Common myeloid progenitor, CD34-positive (primary cell): Measurements from ENCODE around the gene RTBDN.

Experiments
- CTCF ChIA-PET: fragments of 350-600 bp; sonication (Branson Sonifier 250); formaldehyde crosslinking; loops from one replicate; lab custom pipeline; 2021; ENCODE audit warnings: antibody characterized with exemption; lab: Charles Lee
- POLR2A ChIA-PET: fragments of 350-600 bp; sonication (Branson Sonifier 250); formaldehyde crosslinking; loops from one replicate; lab custom pipeline; 2021; ENCODE audit warnings: antibody characterized with exemption; lab: Charles Lee
- DNase-seq, 3 donors: peaks; one replicate each; pipeline versions ENCODE4 v3.0.0 to v3.0.0-alpha.2; 2013
- H3K27ac ChIP-seq, 2 experiments: 1 replicate in 1 of 2; 2 replicates in 1 of 2; pipeline ENCODE4 v1.7.0; 2013; ENCODE audit warnings: inconsistent platforms in 2 of 2, low read length in 2 of 2, mild to moderate bottlenecking in 2 of 2, low read depth in 1 of 2, moderate library complexity in 1 of 2; ENCODE audit not compliant: severe bottlenecking in 2 of 2, insufficient read depth in 1 of 2, poor library complexity in 1 of 2
- H3K27me3 ChIP-seq, 5 experiments: replicated peaks in 2 of 5; 1 replicate in 3 of 5; 2 replicates in 2 of 5; pipeline versions ENCODE4 v1.6.1 to v1.7.0; 2013; ENCODE audit warnings: low read length in 4 of 5, mild to moderate bottlenecking in 2 of 5, moderate library complexity in 2 of 5, inconsistent platforms in 1 of 5; ENCODE audit not compliant: insufficient read depth in 5 of 5, control insufficient read depth in 4 of 5
- H3K36me3 ChIP-seq, 4 experiments: 1 replicate in 2 of 4; 2 replicates in 2 of 4; pipeline versions ENCODE4 v1.6.1 to v1.7.0; 2013; ENCODE audit warnings: low read length in 3 of 4, control low read depth in 1 of 4, mild to moderate bottlenecking in 1 of 4; ENCODE audit not compliant: control insufficient read depth in 4 of 4, insufficient read depth in 4 of 4
- H3K4me1 ChIP-seq, 4 experiments: 1 replicate in 3 of 4; 2 replicates in 1 of 4; pipeline versions ENCODE4 v1.6.1 to v1.7.1; 2013; ENCODE audit warnings: low read length in 3 of 4, mild to moderate bottlenecking in 3 of 4, control low read depth in 1 of 4, inconsistent platforms in 1 of 4, moderate library complexity in 1 of 4; ENCODE audit not compliant: control insufficient read depth in 4 of 4, insufficient read depth in 4 of 4; ENCODE audit errors: control extremely low read depth in 1 of 4
- H3K4me3 ChIP-seq, 7 experiments: 1 replicate in 4 of 7; 2 replicates in 3 of 7; pipeline versions ENCODE4 v1.5.1 to v1.7.0; 2013; ENCODE audit warnings: mild to moderate bottlenecking in 7 of 7, low read length in 6 of 7, moderate library complexity in 6 of 7, inconsistent platforms in 2 of 7, low read depth in 2 of 7, control low read depth in 1 of 7; ENCODE audit not compliant: insufficient read depth in 4 of 7, control insufficient read depth in 1 of 7; ENCODE audit errors: extremely low read depth in 1 of 7
- H3K9me3 ChIP-seq, 5 experiments: 1 replicate in 4 of 5; 2 replicates in 1 of 5; pipeline versions ENCODE4 v1.6.1 to v1.7.1; 2013; ENCODE audit warnings: low read length in 4 of 5, mild to moderate bottlenecking in 2 of 5, inconsistent platforms in 1 of 5, low read depth in 1 of 5, moderate library complexity in 1 of 5; ENCODE audit not compliant: control insufficient read depth in 4 of 5, insufficient read depth in 2 of 5; ENCODE audit errors: control extremely low read depth in 1 of 5
- WGBS: methylation state at CpG from one replicate; pipeline ENCODE4 v1.1.5; 2013; ENCODE audit not compliant: insufficient coverage; 5-methylcytosine and 5-hydroxymethylcytosine counted together

RTBDN gene

DNA sequence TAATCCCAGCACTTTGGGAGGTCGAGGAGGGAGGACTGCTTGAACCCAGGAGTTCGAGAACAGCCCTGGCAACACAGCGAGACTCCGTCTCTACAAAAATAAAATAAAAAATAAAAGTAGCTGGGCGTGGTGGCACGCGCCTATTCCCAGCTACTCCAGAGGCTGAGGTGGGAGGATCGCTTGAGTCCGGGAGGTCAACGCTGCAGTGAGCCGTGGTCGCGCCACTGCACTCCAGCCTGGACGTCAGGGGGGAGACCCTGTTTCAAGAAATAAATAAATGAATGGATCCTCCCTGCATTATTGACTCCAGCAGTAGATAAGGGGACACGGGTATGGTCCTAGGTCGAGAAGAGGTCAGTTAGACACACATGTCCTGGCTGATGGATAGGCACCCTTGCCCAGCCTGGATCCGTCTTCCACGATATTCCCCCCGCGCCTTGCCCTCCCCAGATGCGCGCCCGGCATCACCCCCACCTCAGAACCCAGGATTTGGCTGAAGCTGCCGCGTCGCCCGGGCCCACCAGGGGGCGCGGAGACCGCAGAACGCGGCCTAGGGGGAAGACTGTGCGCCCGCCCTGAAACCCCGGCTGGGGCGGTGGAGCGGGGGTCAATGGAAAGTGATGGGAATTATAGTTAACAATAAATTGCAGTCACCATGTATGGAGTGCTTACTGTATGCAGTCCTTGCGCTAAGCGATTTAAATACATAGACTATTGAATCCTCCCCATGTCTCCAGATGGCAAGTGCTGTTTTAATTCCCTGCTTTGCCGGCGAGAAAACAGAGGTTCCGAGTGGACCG, 57.0 kb downstream of the RTBDN start:
- WGBS: 22% methylated on average over 17 of the region's 43 CpGs
- H3K27me3 ChIP-seq: no peaks in the 10 kb centered on the region
- ChIA-PET CTCF (interaction anchor here (0.8 to 39.0 kb wide), 10 partner anchors 8 to 81 kb away, joined by 3 to 776 read pairs (median 8); partner anchors contain the start of genes FBXW9, GET3, JUNB and PRDX2), POLR2A (interaction anchor here (0.6 to 7.4 kb wide), 6 partner anchors 12 to 375 kb away, joined by 3 to 198 read pairs (median 3); partner anchors contain the start of genes JUNB, PRDX2 and THSD8)
- DNase-seq: peak; percentile 71 to 80 (median 79)
- H3K9me3 ChIP-seq: no peaks in the 10 kb centered on the region
- H3K27ac ChIP-seq: peak overlapping the region in 1 of 2 experiments; percentile 77
- no peaks in the 10 kb centered on the region for H3K36me3 ChIP-seq
- peak overlapping the region; percentile 27 to 90 (median 74) for H3K4me3 ChIP-seq
- peaks cover 5 to 52% (median 51%) of the 10 kb centered on the region in 4 experiments for H3K4me1 ChIP-seq
